Measurements from ENCODE around the gene UBE2M. TPM values are rescaled to one million over a fixed set of nuclear protein-coding genes. Genes with fewer than 3 reads are reported as not detected.

The UBE2M gene
- polyA plus RNA-seq, 1 donor (not counting 4 experiments of a cell fraction or from before 2014, with no cell fraction given): 82.6 TPM

DNA sequence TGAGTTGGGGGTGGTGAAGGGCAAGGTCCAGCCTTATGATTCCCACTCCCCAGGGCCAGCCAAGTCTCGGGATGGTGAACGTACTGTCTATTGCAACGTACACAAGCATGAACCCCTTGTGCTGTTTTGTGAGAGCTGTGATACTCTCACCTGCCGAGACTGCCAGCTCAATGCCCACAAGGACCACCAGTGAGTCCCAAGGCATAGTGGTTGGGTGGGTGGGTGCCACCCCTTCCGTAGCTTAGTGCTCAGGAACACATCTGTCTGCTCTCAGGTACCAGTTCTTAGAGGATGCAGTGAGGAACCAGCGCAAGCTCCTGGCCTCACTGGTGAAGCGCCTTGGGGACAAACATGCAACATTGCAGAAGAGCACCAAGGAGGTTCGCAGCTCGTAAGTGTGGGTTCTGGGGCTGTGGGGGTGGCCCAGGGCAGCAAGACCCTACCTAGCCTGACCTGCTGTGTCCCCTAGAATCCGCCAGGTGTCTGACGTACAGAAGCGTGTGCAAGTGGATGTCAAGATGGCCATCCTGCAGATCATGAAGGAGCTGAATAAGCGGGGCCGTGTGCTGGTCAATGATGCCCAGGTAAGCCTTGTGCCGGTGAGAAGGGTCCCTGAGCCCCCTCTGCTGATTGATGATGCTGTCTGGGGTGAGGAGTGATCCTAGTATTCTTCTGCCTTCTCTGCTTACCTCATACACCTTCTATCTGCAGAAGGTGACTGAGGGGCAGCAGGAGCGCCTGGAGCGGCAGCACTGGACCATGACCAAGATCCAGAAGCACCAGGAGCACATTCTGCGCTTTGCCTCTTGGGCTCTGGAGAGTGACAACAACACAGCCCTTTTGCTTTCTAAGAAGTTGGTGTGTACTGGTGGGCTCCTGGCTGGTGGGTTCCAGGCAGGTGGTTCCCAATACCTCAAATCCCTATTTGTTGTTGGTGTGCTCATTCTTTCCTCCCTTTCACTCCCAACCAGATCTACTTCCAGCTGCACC lies 10.8 kb downstream of the UBE2M start:
- H3K9me3 ChIP-seq (ENCODE audit: control insufficient read depth, low read depth, low read length): no peaks in the 10 kb centered on the region
- peaks cover 16% of the 10 kb centered on the region for H3K4me1 ChIP-seq (ENCODE audit: control insufficient read depth, extremely low read depth, insufficient read depth, low read length)
- H2AFZ ChIP-seq (ENCODE audit: control insufficient read depth, low read length): no peak overlapping the region
- peaks cover 51% of the 10 kb centered on the region for H4K20me1 ChIP-seq (ENCODE audit: control insufficient read depth, extremely low read depth, insufficient read depth, low read length)
- dilution Hi-C loops (cut with MboI; ENCODE audit: extremely low pct_ligation_motif_present, low sequenced_read_pairs): no loop called here
- H3K27ac ChIP-seq (ENCODE audit: control insufficient read depth, insufficient read depth, low read length): no peak overlapping the region
- DNase-seq (ENCODE audit: low read depth, low spot score) (no peak), FAIRE-seq (no peak)
- peaks cover 9% of the 10 kb centered on the region for H3K9me1 ChIP-seq (ENCODE audit: control insufficient read depth, extremely low read depth, insufficient read depth, low read length)
- no peak overlapping the region for H3K4me2 ChIP-seq (ENCODE audit: control insufficient read depth, extremely low read depth, insufficient read depth, low read depth, low read length)
- H3K36me3 ChIP-seq (ENCODE audit: control insufficient read depth in 2 of 2, extremely low read depth in 1 of 2, insufficient read depth in 2 of 2, low read length in 2 of 2): peaks cover 48 to 64% of the 10 kb centered on the region in 2 experiments
- H3K79me2 ChIP-seq (ENCODE audit: control insufficient read depth, insufficient read depth, low read length): peaks cover 63% of the 10 kb centered on the region
- no peak for TF ChIP-seq EZH2 (IDR thresholded peaks at IDR 0.05; ENCODE audit: low read length)
- TF ChIP-seq, protein P1, sequence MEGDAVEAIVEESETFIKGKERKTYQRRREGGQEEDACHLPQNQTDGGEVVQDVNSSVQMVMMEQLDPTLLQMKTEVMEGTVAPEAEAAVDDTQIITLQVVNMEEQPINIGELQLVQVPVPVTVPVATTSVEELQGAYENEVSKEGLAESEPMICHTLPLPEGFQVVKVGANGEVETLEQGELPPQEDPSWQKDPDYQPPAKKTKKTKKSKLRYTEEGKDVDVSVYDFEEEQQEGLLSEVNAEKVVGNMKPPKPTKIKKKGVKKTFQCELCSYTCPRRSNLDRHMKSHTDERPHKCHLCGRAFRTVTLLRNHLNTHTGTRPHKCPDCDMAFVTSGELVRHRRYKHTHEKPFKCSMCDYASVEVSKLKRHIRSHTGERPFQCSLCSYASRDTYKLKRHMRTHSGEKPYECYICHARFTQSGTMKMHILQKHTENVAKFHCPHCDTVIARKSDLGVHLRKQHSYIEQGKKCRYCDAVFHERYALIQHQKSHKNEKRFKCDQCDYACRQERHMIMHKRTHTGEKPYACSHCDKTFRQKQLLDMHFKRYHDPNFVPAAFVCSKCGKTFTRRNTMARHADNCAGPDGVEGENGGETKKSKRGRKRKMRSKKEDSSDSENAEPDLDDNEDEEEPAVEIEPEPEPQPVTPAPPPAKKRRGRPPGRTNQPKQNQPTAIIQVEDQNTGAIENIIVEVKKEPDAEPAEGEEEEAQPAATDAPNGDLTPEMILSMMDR (optimal IDR thresholded peaks at IDR 0.05 in 1 of 3, IDR thresholded peaks at IDR 0.05 in 1 of 3, conservative IDR thresholded peaks at IDR 0.05 in 1 of 3; ENCODE audit: extremely low read depth in 1 of 3, insufficient read depth in 2 of 3, low read length in 3 of 3): no peak
- no peaks in the 10 kb centered on the region for H3K27me3 ChIP-seq (ENCODE audit: control insufficient read depth, extremely low read depth, insufficient read depth, low read length)
- no peak overlapping the region for H3K4me3 ChIP-seq (ENCODE audit: control insufficient read depth in 2 of 3, extremely low read depth in 1 of 3, insufficient read depth in 2 of 3, low read depth in 1 of 3, low read length in 3 of 3)
- H3K9ac ChIP-seq (ENCODE audit: control insufficient read depth, extremely low read depth, insufficient read depth, low read length): no peak overlapping the region

DNA sequence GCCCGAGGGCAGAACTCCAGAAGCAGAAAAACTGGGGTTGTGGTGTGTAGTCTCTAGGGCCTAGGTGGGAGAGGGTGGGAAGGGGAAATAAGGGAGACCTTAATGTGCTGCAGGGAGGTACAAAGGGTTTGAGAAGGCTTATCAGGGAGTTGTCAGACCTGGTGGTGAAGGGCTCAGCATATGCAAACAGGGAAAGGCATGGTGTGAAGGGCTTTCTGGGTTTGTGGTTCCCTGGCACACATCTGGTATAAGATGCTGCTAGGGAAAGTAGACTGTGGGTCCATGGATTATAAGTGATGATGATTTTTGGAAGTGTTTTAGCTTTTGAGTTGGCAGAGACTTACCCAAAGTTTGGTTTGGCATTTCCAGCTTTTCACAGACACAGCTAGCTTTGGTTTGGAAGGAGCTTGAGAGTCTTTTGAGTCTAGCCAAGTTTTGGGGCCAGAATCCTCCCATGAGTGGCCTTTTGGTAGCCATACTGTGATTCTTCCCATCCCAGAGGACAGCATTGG lies 12.3 kb downstream of the UBE2M start:
- dilution Hi-C loops (cut with MboI; ENCODE audit: extremely low pct_ligation_motif_present, low sequenced_read_pairs): no loop called here
- Histone ChIP-seq H3K27ac (ENCODE audit: control insufficient read depth, insufficient read depth, low read length) (peak overlapping the region; percentile 89), H3K36me3 (ENCODE audit: control insufficient read depth in 2 of 2, extremely low read depth in 1 of 2, insufficient read depth in 2 of 2, low read length in 2 of 2) (peaks cover 40 to 54% of the 10 kb centered on the region in 2 experiments), H3K9ac (ENCODE audit: control insufficient read depth, extremely low read depth, insufficient read depth, low read length) (peak overlapping the region; percentile 89), H3K4me2 (ENCODE audit: control insufficient read depth, extremely low read depth, insufficient read depth, low read depth, low read length) (peak overlapping the region; percentile 97), H3K79me2 (ENCODE audit: control insufficient read depth, insufficient read depth, low read length) (peaks cover 62% of the 10 kb centered on the region), H3K9me3 (ENCODE audit: control insufficient read depth, low read depth, low read length) (no peaks in the 10 kb centered on the region), H3K4me3 (ENCODE audit: control insufficient read depth in 2 of 3, extremely low read depth in 1 of 3, insufficient read depth in 2 of 3, low read depth in 1 of 3, low read length in 3 of 3) (peak overlapping the region; percentile 65 to 93 (median 83)), H3K27me3 (ENCODE audit: control insufficient read depth, extremely low read depth, insufficient read depth, low read length) (no peaks in the 10 kb centered on the region), H2AFZ (ENCODE audit: control insufficient read depth, low read length) (no peak overlapping the region), H4K20me1 (ENCODE audit: control insufficient read depth, extremely low read depth, insufficient read depth, low read length) (peaks cover 49% of the 10 kb centered on the region), H3K9me1 (ENCODE audit: control insufficient read depth, extremely low read depth, insufficient read depth, low read length) (peaks cover 9% of the 10 kb centered on the region), H3K4me1 (ENCODE audit: control insufficient read depth, extremely low read depth, insufficient read depth, low read length) (peaks cover 16% of the 10 kb centered on the region)
- DNase-seq (ENCODE audit: low read depth, low spot score) (no peak), FAIRE-seq (no peak)
- TF ChIP-seq, protein P1 (optimal IDR thresholded peaks at IDR 0.05 in 1 of 3, IDR thresholded peaks at IDR 0.05 in 1 of 3, conservative IDR thresholded peaks at IDR 0.05 in 1 of 3; ENCODE audit: extremely low read depth in 1 of 3, insufficient read depth in 2 of 3, low read length in 3 of 3): no peak
- no peak for TF ChIP-seq EZH2 (IDR thresholded peaks at IDR 0.05; ENCODE audit: low read length)

Data from keratinocyte (primary cell).